NCI-H2029 (cell line): ENCODE data around the gene KRTAP22-2.

Experiments
- DNase-seq: peaks from one replicate; lab custom pipeline; 2025; lab: John Stamatoyannopoulos, UW

KRTAP22-2 gene

DNA sequence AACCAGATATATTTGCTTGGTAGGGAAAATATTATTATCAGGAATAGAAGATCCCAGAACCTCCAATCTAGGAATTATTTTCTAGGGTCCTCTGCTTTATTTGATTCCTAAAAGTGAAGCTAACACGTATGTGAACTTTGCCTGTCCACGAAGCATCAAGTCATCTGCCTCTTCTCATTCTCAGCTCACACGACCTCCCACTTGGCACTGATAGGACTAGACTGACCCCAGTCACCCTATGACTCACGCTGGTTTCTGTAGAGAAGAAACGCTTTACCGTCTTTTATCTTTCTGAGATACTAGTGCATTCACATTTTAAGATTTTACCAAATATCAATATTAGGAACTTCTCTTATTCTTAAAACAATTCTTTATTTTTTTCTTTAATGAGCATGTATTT, 27.1 kb downstream of the KRTAP22-2 start:
- no peak for DNase-seq

- DNase-seq, result no peak
Measured at GRCh38 chr21:30561957-30562356, 28.2 kb downstream of the KRTAP22-2 start.

- DNase-seq, result no peak
Measured at GRCh38 chr21:30561264-30561895, 28.8 kb downstream of the KRTAP22-2 start, which contains the start of gene KRTAP19-7. KRTAP19-7 (minus strand) TSS chr21:30561314; CDS start chr21:30561289, 25 bp downstream.

DNA sequence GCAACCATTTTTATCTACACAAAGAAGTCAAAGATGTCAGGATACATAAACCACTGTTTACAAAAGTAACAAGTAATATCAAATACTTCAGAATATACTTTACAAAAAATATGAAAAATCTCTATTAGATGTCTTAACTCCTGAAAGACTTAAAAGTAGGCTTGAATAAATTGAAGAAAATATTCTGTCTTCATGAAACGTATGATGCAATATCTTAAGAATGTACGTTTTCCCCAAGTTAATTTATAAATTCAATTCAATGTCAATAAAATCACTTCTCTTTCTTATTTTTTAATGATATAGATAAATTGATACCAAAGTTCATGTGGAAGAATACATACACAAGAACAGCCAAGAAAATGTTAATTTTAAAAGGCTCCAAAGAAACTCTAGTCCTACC, 35.1 kb downstream of the KRTAP22-2 start:
- no peak for DNase-seq

- no peak for DNase-seq
Measured at GRCh38 chr21:30552782-30553181, 37.4 kb downstream of the KRTAP22-2 start.

DNA sequence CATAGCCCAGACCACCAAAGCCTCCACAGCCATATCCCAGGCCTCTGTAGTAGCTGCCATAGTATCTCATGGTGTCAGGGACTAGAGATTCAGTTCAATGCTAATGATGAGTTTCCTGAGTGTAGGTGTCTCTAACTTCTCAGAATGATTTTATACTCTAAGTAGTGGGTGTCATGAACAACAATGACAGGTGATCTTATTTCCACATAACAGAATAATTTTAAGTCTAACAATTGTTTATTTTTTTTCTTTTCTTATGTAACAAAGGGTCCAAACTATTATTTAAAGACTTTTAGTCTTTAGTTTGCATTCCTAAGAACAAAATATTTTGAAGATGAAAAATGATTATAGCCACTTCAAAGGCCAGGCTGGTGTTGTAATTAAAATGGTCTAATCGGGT, 48.4 kb downstream of the KRTAP22-2 start, which contains the start of gene KRTAP19-6:
Gene KRTAP19-6 (minus strand): TSS at position 101 of the 400 bp plus-strand sequence. CDS start 31 bp downstream, at position 70.
- DNase-seq, result no peak
